HG03175 (cell line): ENCODE data around the gene NDUFB6.
"Not testable (repeated sequence)": the region's sequence is repeated elsewhere in the genome, so short reads cannot be mapped to it uniquely, and the experiment has no call there.

Experiments
- ATAC-seq: cut with Tn5 transposase; IDR thresholded peaks from one replicate; pipeline ENCODE4 v1.9.1; 2021; ENCODE audit warnings: mild to moderate bottlenecking, moderate library complexity; ENCODE audit not compliant: unreplicated experiment

Gene NDUFB6

GRCh38 chr9:32524892-32525708 lies 47.9 kb downstream of the NDUFB6 start:
- peak; percentile 22 for ATAC-seq

GRCh38 chr9:32524558-32524891 lies 48.4 kb downstream of the NDUFB6 start:
- not testable (repeated sequence) for ATAC-seq

GRCh38 chr9:32523910-32524309 lies 49.0 kb downstream of the NDUFB6 start:
- ATAC-seq = no peak

GRCh38 chr9:32518276-32518675 lies 54.7 kb downstream of the NDUFB6 start:
- no peak for ATAC-seq

- no peak for ATAC-seq
Observed at GRCh38 chr9:32516241-32516640, 56.7 kb downstream of the NDUFB6 start.

GRCh38 chr9:32508728-32509127 lies 64.2 kb downstream of the NDUFB6 start:
- no peak for ATAC-seq

GRCh38 chr9:32503008-32503407 lies 70.0 kb downstream of the NDUFB6 start:
- no peak for ATAC-seq
